DND-41 (cell line): ENCODE results near the gene INPP5A.

ENCODE experiments used
- ATAC-seq: fragments of 200-7000 bp; cut with Tn5 transposase; 3 replicates; pipeline ENCODE4 v1.9.1; 2021; ENCODE audit warnings: low read depth; ENCODE audit not compliant: insufficient read depth
- DNase-seq: peaks from one replicate; pipeline ENCODE4 v3.0.0-alpha.2; 2020
- H2AFZ ChIP-seq: 2 replicates; pipeline ENCODE4 v1.6.0; 2012; ENCODE audit warnings: low read depth, low read length
- H3K27ac ChIP-seq: 2 replicates; pipeline ENCODE4 v1.5.1; 2012; ENCODE audit warnings: low read length, inconsistent platforms
- H3K27me3 ChIP-seq: fragments of 200-600 bp; sonication (generic); 2 replicates; pipeline ENCODE4 v1.6.0; 2012; ENCODE audit warnings: low read length, mild to moderate bottlenecking, inconsistent platforms; ENCODE audit not compliant: insufficient read depth, poor library complexity
- H3K36me3 ChIP-seq: 2 replicates; pipeline ENCODE4 v1.5.1; 2012; ENCODE audit warnings: low read length, inconsistent platforms; ENCODE audit not compliant: insufficient read depth
- H3K4me1 ChIP-seq: 2 replicates; pipeline ENCODE4 v1.5.1; 2012; ENCODE audit warnings: mild to moderate bottlenecking, low read length; ENCODE audit not compliant: insufficient read depth
- H3K4me2 ChIP-seq: 2 replicates; pipeline ENCODE4 v1.6.0; 2012; ENCODE audit warnings: mild to moderate bottlenecking, moderate library complexity, low read length, inconsistent platforms; ENCODE audit not compliant: insufficient read depth
- H3K4me3 ChIP-seq, 2 experiments: fragments of 200-600 bp in 1 of 2; shearing (Covaris generic) in 1 of 2; 2 replicates each; pipeline ENCODE4 v1.5.1; 2012 to 2016; ENCODE audit warnings: inconsistent platforms in 2 of 2, low read length in 2 of 2, mild to moderate bottlenecking in 2 of 2, low read depth in 1 of 2, moderate library complexity in 1 of 2
- H3K79me2 ChIP-seq: 2 replicates; pipeline ENCODE4 v1.6.0; 2012; ENCODE audit warnings: low read length, inconsistent platforms; ENCODE audit not compliant: insufficient read depth
- H3K9ac ChIP-seq: 2 replicates; pipeline ENCODE4 v1.6.0; 2012; ENCODE audit warnings: low read depth, mild to moderate bottlenecking, inconsistent platforms, low read length, moderate library complexity
- H3K9me3 ChIP-seq: 2 replicates; pipeline ENCODE4 v1.5.1; 2012; ENCODE audit warnings: low read length, moderate library complexity, mild to moderate bottlenecking, inconsistent platforms; ENCODE audit not compliant: insufficient read depth, severe bottlenecking
- H4K20me1 ChIP-seq: 2 replicates; pipeline ENCODE4 v1.6.0; 2012; ENCODE audit warnings: low read length; ENCODE audit not compliant: insufficient read depth
- CTCF ChIP-seq: IDR thresholded peaks from 2 replicates; pipeline ENCODE4 v1.5.1; 2012; ENCODE audit warnings: borderline replicate concordance, low read length, moderate library complexity, mild to moderate bottlenecking; ENCODE audit not compliant: poor library complexity, severe bottlenecking; ENCODE audit errors: extremely low read depth
- EZH2 ChIP-seq: IDR thresholded peaks from 3 replicates; pipeline ENCODE4 v1.6.1; 2012; ENCODE audit warnings: borderline replicate concordance, low read depth, mild to moderate bottlenecking, moderate library complexity, low read length, inconsistent platforms; ENCODE audit not compliant: severe bottlenecking

INPP5A gene

GRCh38 chr10:132632851-132633684, 95.5 kb downstream of the INPP5A start:
- Histone ChIP-seq H3K9ac (no peak overlapping the region), H3K36me3 (no peaks in the 10 kb centered on the region), H2AFZ (no peak overlapping the region), H3K4me1 (peaks cover 7% of the 10 kb centered on the region), H3K4me3 (no peak overlapping the region), H4K20me1 (peaks cover 72% of the 10 kb centered on the region), H3K79me2 (peaks cover 53% of the 10 kb centered on the region), H3K9me3 (no peaks in the 10 kb centered on the region), H3K27me3 (no peaks in the 10 kb centered on the region), H3K27ac (no peak overlapping the region), H3K4me2 (no peak overlapping the region)
- ATAC-seq (no peak), DNase-seq (no peak)
- no peak for TF ChIP-seq CTCF
- no peak for TF ChIP-seq EZH2

GRCh38 chr10:132634241-132634946, 96.8 kb downstream of the INPP5A start:
- no peak overlapping the region for H3K4me2 ChIP-seq
- peaks cover 58% of the 10 kb centered on the region for H3K79me2 ChIP-seq
- H3K27ac ChIP-seq: no peak overlapping the region
- ATAC-seq: no peak
- H3K4me3 ChIP-seq: no peak overlapping the region
- no peaks in the 10 kb centered on the region for H3K9me3 ChIP-seq
- no peak overlapping the region for H2AFZ ChIP-seq
- TF ChIP-seq EZH2 (no peak), CTCF (peak; percentile 33)
- H4K20me1 ChIP-seq: peaks cover 72% of the 10 kb centered on the region
- no peaks in the 10 kb centered on the region for H3K27me3 ChIP-seq
- DNase-seq: no peak
- H3K36me3 ChIP-seq: no peaks in the 10 kb centered on the region
- H3K9ac ChIP-seq: no peak overlapping the region
- peaks cover 7% of the 10 kb centered on the region for H3K4me1 ChIP-seq

GRCh38 chr10:132634947-132635271, 97.3 kb downstream of the INPP5A start:
- no peaks in the 10 kb centered on the region for H3K36me3 ChIP-seq
- no peak overlapping the region for H3K9ac ChIP-seq
- no peak for TF ChIP-seq CTCF
- no peak for TF ChIP-seq EZH2
- no peaks in the 10 kb centered on the region for H3K9me3 ChIP-seq
- peaks cover 70% of the 10 kb centered on the region for H4K20me1 ChIP-seq
- no peak overlapping the region for H2AFZ ChIP-seq
- H3K27ac ChIP-seq: no peak overlapping the region
- H3K4me1 ChIP-seq: peaks cover 7% of the 10 kb centered on the region
- ATAC-seq: no peak
- no peaks in the 10 kb centered on the region for H3K27me3 ChIP-seq
- DNase-seq: no peak
- H3K4me2 ChIP-seq: no peak overlapping the region
- peaks cover 60% of the 10 kb centered on the region for H3K79me2 ChIP-seq
- no peak overlapping the region for H3K4me3 ChIP-seq
